GM21423 (cell line): Measurements from ENCODE around the gene ZNHIT2.

Experiments used
- ATAC-seq: cut with Tn5 transposase; IDR thresholded peaks from one replicate; pipeline ENCODE4 v1.9.1; 2021; ENCODE audit warnings: mild to moderate bottlenecking, moderate library complexity; ENCODE audit not compliant: unreplicated experiment

ZNHIT2 gene

GRCh38 chr11:65078786-65079342, 38.6 kb downstream of the ZNHIT2 start:
- no peak for ATAC-seq

- ATAC-seq, result no peak
Observed at GRCh38 chr11:65078151-65078550, 39.4 kb downstream of the ZNHIT2 start.

GRCh38 chr11:65077451-65077850, 40.0 kb downstream of the ZNHIT2 start:
- no peak for ATAC-seq

- no peak for ATAC-seq
Observed at GRCh38 chr11:65072631-65072966, 44.9 kb downstream of the ZNHIT2 start.

- no peak for ATAC-seq
Observed at GRCh38 chr11:65071907-65072630, 45.4 kb downstream of the ZNHIT2 start.

- ATAC-seq, result no peak
Observed at GRCh38 chr11:65069217-65069616, 48.3 kb downstream of the ZNHIT2 start.

- no peak for ATAC-seq
Observed at GRCh38 chr11:65067446-65067845, 50.1 kb downstream of the ZNHIT2 start.

- no peak for ATAC-seq
Observed at GRCh38 chr11:65066805-65067291, 50.7 kb downstream of the ZNHIT2 start.
